HL-60 (cell line): Measurements from ENCODE around the gene CEP170.

Source experiments
- DNase-seq, 2 experiments: peaks; one replicate each; pipeline ENCODE4 v3.0.0-alpha.2; 2010 to 2020; ENCODE audit warnings: low read depth in 1 of 2, low spot score in 1 of 2
- H3K27ac ChIP-seq: fragments of 250-450 bp; sonication (Bioruptor Pico); replicated peaks from 2 replicates; pipeline ENCODE4 v1.5.1; 2020; ENCODE audit warnings: mild to moderate bottlenecking, moderate library complexity
- H3K27me3 ChIP-seq: fragments of 250-450 bp; sonication (Bioruptor Pico); 2 replicates; pipeline ENCODE4 v1.5.1; 2021; ENCODE audit warnings: mild to moderate bottlenecking, moderate library complexity; ENCODE audit not compliant: insufficient read depth, poor library complexity, severe bottlenecking
- H3K4me3 ChIP-seq: replicated peaks from 2 replicates; pipeline ENCODE4 v1.5.1; 2011; ENCODE audit warnings: mild to moderate bottlenecking, control low read depth, low read length; ENCODE audit not compliant: insufficient read depth
- CTCF ChIP-seq: IDR thresholded peaks from one replicate; pipeline ENCODE4 v1.5.1; 2011; ENCODE audit warnings: low read length, control low read depth, inconsistent platforms; ENCODE audit not compliant: insufficient read depth
- GABPA ChIP-seq: IDR thresholded peaks from 2 replicates; pipeline ENCODE4 v1.6.1; 2012; ENCODE audit warnings: low read depth
- POLR2AphosphoS5 ChIP-seq: IDR thresholded peaks from 2 replicates; pipeline ENCODE4 v1.6.1; 2012; ENCODE audit warnings: low read depth
- REST ChIP-seq: IDR thresholded peaks from 2 replicates; pipeline ENCODE4 v1.6.1; 2012; ENCODE audit warnings: low read depth; ENCODE audit not compliant: insufficient replicate concordance
- SPI1 ChIP-seq: IDR thresholded peaks from 2 replicates; pipeline ENCODE4 v1.6.1; 2012; ENCODE audit warnings: low read depth, mild to moderate bottlenecking, borderline replicate concordance

Gene CEP170

GRCh38 chr1:243268751-243269460, 13.8 kb upstream of the CEP170 start:
- no peak overlapping the region for H3K4me3 ChIP-seq
- peak overlapping the region; percentile 91 for H3K27ac ChIP-seq
- no peak for DNase-seq

DNA sequence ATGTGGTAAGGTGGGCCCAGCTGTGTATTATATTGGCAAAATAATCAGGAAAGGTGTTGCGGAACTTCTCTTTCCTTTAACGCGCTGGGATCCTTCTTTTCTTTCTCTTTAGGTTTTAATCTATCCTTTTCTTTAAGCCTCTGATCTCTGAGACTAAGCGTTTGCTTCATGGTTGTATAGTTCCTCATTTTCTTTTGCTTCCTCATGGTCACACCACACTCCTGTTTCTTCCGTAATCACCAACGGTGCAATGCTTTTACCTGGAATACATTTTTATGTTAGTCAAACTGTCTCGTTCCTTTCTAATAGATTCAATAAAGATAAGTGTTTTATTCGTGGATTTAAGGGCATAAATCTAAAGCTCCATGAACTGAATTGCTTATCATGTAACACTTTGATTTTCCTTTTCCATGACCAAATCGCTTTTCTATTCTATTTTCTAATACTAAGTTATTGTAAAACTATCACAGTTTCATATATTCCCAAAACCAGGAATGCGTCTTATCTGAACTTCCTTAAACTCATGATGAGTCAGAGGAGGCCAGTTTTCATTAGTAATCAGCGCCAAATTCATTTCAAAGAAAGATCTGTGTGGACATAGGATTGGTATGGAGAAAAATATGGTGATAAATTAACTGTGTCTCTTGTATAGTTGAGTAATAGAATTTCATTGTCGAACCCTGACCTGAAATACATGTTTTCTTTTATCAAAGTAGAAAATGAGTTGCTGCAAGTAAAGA, 13.0 kb upstream of the CEP170 start:
- DNase-seq = peak in 1 of 2 experiments; percentile 62
- TF ChIP-seq SPI1 (peak; percentile 13; the same call in 1 of the 2 replicates), POLR2AphosphoS5 (no peak), REST (no peak)
- Histone ChIP-seq H3K4me3 (no peak overlapping the region; the same call in 1 of the 2 replicates), H3K27ac (peak overlapping the region; percentile 91), H3K27me3 (no peaks in the 10 kb centered on the region)

More at GRCh38 chr1:243268751-243269460, 13.8 kb upstream of the CEP170 start:
- no peak for TF ChIP-seq SPI1
- no peaks in the 10 kb centered on the region for H3K27me3 ChIP-seq

GRCh38 chr1:243267471-243267880, 12.4 kb upstream of the CEP170 start:
- peak overlapping the region; percentile 91 for H3K27ac ChIP-seq
- peak overlapping the region; percentile 10 for H3K4me3 ChIP-seq
- H3K27me3 ChIP-seq = no peaks in the 10 kb centered on the region
- peak; percentile 70 to 73 for DNase-seq
- no peak for TF ChIP-seq SPI1
- TF ChIP-seq GABPA = no peak
- TF ChIP-seq REST = no peak
- no peak for TF ChIP-seq CTCF
- TF ChIP-seq POLR2AphosphoS5 = no peak

DNA sequence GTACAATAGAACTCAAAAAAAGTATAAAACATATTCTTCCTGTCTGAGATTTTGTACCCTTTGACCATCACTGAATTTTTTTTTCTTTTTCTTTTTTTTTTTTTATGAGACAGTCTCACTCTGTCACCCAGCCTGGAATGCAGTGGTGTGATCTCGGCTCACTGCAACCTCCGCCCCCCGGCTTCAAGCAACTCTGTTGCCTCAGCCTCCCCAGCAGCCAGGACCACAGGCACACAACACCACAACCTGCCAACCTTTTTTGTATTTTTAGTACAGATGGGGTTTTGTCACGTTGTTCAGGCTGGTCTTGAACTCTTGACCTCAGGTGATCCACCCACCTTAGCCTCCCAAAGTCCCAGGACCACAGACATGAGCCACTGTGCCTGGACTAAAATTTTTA, 11.2 kb upstream of the CEP170 start:
- Histone ChIP-seq H3K27me3 (no peaks in the 10 kb centered on the region), H3K4me3 (no peak overlapping the region), H3K27ac (peak overlapping the region; percentile 91)
- TF ChIP-seq SPI1 = no peak
- no peak for TF ChIP-seq REST
- no peak for TF ChIP-seq CTCF
- no peak for TF ChIP-seq GABPA
- no peak for TF ChIP-seq POLR2AphosphoS5
- DNase-seq = no peak
